GM19372 (cell line): ENCODE data around the gene ARVCF.

Experiments
- ATAC-seq: cut with Tn5 transposase; IDR thresholded peaks from one replicate; pipeline ENCODE4 v1.9.1; 2021; ENCODE audit warnings: mild to moderate bottlenecking, low read depth, moderate library complexity; ENCODE audit not compliant: unreplicated experiment

ARVCF gene

DNA sequence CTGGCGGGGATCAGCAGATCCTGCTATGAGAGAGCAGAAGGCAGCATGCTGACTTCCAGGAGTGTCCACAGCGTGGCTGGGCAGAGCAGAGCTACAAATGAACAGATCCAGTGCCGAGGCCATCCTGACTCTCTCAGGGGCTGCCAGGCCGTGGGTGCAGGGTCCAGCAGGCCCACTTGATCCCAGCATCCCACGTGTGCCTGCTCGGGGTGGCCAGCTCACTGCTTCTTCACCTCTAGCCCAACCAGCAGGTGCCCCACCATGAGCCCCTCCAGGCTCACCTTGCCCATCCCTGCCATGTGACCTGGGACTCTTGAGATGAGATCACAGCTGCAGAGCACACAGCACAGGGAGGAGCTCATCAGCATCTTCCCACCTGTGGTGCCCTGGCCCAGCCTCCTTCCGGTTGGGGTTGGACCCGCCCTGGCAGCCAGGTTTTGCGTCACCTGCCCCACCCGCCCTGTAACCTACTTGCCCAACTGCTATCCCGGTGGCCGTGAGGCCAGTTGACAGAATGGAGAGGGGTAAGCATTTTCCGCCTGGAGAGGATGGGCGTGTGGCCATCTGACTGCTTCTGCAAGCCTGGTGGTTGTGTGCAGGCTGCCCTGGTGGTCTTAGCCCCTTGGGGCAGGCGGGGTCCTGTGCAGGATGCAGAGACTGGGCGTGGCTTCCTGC, 15.2 kb upstream of the ARVCF start:
- ATAC-seq: no peak

DNA sequence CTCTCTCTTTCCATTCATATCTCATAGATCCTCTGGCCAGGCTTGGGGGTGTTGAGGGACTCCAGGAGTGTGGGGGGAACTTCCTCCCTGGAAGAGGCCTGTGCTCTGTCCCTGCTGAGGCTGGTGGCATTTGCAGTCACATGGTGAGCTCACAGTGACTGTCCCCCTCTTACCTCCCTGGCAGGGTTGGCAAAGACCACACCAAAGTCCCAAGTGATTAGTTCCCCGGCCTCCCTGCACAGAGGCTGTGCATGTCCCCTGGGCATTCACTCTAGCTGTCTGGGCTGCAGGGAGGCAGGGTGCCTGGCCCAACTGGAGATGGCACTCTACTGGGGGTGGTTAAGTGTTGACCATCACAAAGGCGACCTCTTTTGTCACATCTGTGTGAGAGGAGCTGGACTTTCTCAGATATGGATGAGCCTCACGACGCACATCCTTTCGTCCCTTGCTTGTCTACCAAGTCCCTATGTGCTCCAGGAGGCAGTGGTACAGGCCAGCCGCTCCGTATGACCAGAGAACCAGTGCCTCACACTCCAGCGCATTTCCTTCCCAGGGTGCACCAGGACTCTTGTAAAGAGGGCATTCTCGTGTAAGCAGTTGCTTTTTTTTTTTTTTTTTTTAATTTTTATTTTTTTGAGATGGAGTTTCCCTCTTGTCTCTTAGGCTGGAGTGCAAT, 13.1 kb upstream of the ARVCF start:
- no peak for ATAC-seq

DNA sequence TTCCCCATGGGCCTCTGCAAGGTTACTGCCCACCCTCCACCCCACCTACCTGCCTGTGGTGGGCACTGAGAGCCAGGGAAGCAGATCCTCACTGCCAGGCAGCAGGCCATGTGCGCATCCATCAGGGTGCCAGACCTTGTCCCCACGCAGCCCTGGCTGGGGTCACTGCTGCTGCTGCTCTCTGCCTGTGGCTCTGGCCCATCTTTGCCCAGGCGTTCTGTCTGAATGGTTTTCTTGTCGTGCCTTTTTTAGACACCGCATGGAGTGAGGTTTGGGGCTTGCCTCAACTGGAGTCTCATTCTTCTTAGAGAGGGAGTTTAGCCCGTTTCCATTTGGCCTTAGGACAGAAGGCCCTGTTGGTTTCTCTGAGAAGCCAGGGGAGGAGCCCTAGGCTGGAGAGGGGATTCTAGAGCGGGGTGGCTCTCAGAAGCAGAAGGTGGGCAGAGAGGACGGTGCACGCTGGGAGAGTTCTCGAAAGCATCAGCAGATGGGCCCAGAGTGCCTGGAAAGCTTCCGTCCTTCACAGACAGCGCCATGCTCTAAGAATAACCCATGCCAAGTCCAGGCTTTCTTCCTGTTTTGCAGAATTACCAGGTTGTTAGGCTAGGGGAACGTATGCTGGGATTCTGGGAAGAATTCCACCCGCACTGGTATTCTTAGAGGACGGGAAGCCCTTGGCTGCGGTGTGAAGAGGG, 12.4 kb upstream of the ARVCF start:
- no peak for ATAC-seq

DNA sequence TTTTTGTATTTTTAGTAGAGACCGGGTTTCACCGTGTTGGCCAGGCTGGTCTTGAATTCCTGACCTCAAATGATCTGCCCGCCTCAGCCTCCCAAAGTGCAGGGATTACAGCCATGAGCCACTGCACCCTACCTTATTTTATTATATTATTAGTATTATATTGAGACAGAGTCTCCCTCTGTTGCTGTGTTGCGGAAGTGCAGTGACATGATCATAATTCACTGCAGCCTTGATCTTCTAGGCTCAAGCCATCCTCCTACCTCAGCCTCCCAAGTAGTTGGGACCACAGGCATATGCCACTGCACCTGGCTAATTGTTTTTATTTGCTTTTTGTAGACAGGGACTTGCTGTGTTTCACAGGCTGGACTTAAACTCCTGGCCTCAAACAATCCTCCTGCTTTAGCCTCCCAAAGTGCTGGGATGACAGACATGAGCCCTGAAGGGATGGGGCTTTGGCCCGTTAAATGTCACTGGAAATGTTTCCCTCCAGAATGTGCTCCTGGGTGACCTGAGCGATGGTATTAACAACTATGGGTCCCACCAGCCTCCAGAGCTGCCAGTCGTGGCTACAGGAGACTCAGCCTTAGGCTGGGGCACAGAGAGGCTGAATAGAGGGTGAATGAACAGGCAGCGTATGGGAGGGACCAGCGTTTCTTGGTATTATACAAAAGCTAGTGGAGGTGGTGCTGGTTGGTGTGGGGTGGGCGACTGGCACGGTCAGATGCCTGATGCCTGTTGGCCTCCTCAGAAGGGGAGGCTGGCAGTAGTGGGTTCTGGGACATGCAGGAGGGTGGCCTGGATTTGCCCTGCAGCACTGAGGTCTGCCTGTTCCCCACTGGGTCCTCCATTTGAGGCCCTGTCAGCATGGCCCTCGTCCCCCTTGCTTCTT, 11.6 kb upstream of the ARVCF start:
- no peak for ATAC-seq

DNA sequence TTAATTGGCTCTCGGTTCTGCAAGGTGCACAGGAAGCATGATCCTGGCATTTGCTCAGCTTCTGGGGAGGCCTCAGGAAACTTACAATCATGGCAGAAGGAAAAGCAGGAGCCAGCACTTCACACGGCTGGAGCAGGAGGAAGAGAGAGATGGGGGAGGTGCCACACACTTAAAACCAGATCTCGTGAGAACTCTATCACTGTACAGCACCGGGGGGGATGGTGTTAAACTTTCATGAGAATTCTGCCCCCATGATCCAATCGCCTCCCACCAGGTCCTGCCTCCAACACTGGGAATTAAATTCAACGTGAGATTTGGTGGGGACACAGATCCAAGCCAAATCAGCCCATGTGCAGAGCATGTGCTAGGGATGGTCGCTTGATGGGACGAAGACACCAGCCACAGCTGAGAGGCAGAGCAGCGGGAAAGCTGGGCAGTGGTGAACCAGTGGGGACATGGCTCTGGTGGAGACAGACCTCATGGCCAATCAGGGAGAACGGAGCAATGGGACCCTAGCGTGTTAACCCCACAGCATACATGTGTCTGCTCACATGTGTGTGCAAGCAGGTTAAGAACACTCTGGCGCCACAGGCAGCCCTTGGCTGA, 10.5 kb upstream of the ARVCF start:
- no peak for ATAC-seq

DNA sequence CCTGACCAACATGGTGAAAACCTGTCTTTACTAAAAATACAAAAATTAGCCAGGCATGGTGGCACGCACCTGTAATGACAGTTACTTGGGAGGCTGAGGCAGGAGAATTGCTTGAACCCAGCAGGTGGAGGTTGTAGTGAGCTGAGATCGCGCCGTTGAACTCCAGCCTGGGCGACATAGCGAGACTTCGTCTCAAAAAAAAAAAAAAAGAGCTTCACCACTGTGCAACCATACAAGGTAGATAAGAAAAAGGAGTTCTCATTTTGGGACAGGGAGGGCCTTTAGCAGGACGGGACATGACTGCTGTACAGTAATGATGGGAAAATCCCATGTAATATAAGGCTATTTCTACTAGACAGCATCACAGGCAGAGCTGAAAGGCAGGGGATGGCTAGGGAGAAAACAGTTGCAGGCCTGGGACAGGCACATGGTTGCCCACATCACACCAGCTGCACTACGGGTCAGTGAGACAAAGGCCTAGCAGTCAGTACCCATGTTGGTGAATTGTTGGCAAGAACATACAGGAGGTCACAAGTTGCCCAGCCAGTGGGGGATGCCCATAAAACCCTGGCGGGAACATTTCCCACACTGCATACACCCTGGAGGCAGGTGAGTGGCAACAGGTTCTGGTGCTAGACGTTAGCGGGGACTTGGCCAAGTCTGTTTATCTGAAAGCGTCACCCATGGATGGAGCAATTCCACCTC, 9.7 kb upstream of the ARVCF start:
- no peak for ATAC-seq

DNA sequence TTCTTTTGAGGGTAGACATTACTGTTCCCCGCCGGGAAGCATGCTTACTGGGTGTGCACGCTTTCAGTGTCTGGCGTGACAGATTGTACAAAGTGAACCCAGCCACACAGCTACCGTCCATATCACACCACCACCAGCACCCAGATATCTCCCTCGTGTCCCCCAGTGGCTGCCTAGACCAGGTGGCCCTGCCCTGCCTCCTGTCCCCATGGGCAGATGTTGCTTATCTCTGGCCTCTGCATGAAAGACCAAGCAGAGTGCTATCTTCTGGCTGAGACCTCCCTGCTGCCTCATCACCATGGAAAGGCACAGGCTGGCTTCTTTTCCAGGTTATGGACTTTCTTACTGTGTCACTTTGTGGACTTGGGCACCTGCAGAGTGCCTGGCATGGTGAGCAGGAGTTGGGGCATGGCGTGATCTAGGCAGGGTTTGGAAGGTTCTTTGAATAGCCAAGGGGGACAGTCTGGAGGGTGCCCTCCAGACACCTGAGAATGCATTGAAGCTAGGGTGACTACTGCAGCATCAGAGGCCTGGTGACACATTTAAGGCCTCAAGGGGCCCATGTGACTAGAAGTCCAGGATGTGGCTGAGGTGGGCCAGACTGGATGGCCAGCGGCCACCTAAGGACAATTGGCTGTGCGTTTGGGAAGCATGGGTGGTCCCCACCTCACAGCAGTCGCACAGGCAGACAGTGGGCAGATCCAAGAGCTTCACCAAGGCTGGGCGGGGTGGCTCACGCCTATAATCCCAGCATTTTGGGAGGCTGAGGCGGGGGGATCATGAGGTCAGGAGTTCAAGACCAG, 9.0 kb upstream of the ARVCF start:
- ATAC-seq: no peak

DNA sequence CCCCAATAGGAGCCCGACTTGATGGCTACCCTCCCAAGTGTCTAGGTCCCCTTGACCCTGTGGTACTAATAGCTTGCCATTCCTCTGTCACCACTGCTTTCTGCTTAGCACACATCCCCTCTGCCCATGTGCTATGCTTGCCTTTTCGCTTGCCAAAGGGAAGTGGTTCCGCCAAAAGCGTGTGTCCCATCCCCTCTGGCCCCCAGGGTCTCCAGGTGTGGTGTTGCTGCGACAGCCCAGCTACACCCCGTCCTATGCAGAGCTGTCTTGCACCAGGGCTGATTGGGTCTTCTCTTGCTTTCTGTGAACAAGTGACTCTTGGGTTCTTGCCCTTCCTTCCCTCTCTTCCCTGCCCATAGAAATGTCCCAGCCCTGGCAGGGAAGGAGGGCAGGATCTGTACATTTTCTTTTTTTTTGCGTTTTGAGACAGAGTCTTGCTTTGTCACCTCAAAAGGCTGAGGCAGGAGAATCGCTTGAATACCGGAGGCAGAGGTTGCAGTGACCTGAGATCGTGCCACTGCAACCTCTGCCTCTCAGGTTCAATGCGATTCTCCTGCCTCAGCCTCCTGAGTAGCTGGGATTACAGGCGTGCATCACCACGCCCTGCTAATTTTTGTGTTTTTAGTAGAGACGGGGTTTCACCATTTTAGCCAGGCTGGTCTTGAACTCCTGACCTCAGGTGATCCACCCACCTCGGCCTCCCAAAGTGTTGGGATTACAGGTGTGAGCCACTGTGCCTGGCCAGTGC, 8.2 kb upstream of the ARVCF start:
- no peak for ATAC-seq

DNA sequence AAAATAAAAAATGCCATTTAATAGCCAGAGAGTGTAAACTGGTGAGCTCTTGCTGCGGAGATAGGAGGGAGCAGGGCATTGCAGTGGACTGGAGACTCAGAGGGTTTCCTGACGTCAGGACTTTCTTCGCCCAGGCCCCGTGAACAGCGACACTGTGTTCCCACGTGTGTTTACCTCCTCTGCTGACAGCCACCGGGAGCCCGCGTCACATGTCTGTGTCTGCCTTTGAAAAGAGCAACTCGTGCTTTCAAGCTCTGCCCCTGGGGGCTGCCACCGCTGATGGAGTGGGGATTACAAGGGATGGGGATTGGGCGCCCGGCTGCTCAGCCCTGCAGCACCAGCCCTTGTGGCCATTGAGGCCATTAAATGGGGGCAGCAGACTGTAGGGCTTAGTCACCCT, 7.6 kb upstream of the ARVCF start:
- no peak for ATAC-seq

DNA sequence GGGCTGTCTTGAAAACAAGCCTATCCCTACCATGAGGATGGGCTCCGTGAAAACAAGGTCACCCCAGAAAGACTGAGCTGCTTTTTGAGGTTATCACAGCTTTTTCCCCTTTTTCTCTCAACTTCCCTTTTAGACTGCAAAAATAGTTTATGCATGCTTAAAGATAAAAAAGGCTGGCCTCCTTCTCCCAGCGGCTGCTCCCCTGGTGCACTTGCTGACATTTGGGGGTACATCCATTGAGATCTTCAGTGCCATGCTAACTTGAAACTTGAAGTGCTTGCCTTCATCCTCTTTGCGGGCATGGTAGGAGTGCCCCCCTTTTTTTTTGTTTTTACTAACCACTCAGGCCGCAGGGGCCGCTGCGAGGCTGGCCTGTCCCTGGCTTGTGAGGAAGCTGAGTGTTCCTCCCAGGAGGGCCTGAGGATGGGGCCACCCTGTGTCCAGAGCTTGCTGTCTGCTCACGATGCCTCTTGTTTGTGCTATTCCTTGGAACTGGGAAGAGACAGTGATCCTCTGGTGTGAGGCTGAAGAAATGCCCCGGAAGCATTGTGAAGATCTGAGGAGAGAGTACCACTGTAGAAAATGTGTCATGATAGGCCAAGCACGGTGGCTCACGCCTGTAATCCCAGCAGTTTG, 6.5 kb upstream of the ARVCF start:
- no peak for ATAC-seq

DNA sequence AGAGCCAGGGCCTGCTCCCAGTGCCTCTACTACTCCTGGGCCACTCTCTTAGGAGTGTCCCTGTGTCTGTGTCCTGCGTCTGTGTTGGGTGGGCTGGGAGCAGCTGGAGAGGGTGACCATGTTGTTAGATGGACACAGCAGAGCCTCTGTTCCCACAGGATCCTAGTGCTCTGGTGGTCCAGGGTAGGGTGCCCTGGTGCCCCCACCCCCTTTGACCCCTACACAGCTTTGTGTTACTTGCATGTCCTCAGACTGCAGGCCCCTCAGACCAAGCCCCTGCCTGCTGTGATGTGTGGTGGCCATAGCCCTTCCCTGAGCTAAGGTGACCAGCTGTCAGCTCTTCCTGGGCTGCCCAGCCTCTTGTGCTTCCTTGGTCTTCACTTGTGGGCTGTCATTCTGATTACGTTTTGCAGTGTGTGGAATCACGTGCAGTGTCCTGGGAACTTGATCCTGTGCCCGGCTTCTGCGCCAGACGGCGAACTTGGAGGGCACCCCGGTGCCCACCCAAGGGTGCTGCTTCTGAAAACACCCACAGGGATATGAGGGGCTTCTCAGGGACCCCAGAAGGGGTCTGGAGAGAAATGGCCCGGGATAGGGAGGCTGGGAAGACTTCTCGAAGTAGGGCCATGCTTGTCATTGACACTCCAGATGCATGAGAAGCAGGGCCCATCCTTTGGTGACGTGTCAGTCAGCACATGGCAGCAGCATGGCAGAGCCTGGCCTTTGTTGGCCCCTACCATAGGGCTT, 5.8 kb upstream of the ARVCF start:
- no peak for ATAC-seq

DNA sequence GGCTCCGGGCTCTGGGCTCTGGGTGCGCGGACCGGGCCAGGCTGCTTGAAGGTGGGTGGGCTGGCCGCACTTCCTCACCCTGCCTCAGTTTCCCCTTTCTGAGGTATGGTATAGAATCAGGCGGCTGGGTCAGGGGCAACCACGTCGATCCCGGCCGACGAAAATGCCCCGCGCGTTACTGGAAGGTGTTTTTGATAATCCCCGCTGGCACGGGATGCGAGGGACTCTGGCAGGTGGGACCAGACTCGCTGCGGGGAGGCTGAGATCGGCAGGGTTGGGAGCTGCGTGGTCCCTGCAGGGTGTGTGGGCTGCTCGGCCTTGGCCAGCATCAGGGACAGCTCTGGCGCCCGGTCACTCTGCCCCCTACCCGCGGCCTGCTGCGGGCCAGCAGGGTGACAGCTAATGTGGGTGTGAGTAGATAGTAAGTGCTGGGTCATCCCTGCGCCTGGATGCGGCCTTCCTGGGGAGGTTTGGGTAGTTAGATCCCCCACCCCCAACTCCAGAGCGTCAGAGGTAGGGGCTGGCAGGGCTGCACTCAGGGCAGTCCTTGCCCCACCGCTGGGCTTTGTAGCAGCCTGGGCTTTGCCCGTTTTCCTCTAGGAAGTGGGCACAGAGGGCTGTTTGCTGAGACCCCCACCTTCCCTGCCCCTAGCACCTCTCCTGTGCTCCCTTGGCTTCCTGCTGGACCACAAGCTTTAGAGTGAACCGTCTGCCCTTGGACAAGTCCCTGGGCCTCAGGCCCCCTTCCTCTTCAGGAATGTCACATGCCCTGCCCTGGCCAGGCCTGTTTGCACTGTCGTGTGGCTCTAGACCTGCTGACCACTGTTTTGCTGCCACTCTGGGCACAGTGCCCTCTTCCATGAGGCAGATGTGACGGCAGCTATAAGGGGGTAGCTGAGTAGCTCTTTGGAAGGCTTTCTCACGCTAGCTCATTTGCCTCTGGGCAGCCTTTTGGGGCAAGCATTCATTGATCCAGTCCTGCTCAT, 4.9 kb upstream of the ARVCF start:
- no peak for ATAC-seq

DNA sequence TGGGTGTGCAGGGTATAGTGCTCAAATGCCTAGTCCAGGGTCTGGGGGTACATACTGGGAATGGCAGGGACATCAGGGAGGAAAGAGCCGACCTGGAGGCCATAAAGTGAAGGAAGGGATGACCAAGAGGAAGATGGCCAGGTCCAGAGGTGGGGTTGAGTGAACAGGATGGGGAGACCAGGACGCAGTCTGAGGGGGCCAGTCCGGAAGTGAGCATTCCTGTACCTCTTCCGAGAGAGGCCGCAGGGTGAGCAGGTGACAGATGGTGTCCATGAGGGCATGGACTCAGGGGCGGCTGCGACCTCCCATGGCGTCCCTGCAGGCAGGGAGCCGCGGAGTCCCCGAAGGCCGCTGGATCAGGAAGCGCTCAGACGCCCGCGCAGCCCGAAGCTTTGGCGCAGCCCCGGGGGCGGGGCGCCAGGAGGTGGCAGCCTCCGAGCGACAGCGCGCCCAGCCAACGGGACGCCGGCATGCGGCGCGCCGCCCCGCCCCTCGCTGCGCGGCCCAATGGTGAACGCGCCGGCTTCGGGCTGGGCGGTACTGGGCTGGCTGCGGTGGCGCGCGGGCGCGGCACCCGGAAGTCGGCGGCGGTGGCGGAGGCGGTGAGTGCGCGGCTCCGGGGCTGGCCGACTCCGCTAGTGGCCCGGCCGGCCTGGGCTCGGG, 4.0 kb upstream of the ARVCF start, which contains the start of gene TANGO2:
Gene TANGO2 (plus strand): TSS at position 578 of the 663 bp plus-strand sequence. CDS start 15,689 bp downstream, outside the sequence.
- ATAC-seq: peak; percentile 76

DNA sequence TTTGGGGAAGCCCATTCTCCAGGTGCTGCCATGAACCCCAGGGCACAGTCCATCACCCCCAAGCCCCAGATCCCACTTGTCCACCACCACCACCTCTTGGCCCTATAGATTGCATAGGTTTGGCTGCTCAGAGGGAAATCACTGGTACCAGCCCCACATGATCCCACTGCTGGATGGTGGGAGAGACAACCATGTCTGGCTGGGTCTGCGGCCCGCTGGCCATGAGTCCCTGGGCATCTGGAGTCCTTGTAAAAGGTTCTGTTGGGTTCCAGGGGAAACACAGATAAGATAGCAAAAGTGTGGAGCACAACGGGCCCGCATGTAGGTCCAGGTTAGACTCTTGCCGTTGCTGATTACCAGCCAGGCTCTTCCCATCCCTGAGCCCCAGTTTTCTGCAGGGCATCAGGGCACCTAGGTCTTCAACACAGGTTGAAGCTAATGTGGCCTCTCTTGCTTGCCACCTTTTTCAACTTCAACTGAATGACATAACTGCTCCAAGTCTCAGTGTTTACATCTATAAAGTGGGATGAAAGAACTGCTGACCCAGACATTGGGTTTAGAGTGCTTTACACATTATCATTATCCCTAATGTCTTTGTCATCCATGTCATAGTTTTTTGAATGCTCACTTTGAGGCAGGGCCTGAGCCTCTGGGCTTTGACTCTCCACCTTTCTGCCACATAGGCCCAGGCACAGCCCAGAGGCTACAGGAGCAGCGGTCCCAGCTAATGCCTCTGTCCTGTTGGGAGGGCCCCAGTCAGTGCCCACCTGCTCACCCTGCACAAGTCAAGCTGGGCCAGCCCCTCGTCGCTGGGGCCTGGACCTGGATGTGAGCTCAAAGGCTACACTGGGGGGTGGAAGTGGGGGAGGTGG, 3.3 kb upstream of the ARVCF start:
- no peak for ATAC-seq
